Panc1 (cell line): Measurements from ENCODE around the gene NIPA2.
A peak's percentile ranks its signal among the peaks of the same experiment; 100 is the strongest.

Experiments used
- SIN3A ChIP-seq: IDR thresholded peaks from 2 replicates; pipeline ENCODE4 v1.6.1; 2012; ENCODE audit warnings: low read depth, mild to moderate bottlenecking, low read length, moderate library complexity, borderline replicate concordance; ENCODE audit not compliant: insufficient read depth
- TF ChIP-seq, protein P1 (sequence below): fragments of 450-650 bp; IDR thresholded peaks from 2 replicates; pipeline ENCODE4 v1.5.1; 2017; ENCODE audit warnings: mild to moderate bottlenecking
- TF ChIP-seq, protein P2 (sequence below), 2 experiments: IDR thresholded peaks; 2 replicates each; pipeline ENCODE4 v1.6.1; 2011 to 2012; ENCODE audit warnings: low read depth in 2 of 2, control low read depth in 1 of 2, low read length in 1 of 2, mild to moderate bottlenecking in 1 of 2, moderate library complexity in 1 of 2; ENCODE audit not compliant: insufficient read depth in 1 of 2

- TF ChIP-seq, protein P1, sequence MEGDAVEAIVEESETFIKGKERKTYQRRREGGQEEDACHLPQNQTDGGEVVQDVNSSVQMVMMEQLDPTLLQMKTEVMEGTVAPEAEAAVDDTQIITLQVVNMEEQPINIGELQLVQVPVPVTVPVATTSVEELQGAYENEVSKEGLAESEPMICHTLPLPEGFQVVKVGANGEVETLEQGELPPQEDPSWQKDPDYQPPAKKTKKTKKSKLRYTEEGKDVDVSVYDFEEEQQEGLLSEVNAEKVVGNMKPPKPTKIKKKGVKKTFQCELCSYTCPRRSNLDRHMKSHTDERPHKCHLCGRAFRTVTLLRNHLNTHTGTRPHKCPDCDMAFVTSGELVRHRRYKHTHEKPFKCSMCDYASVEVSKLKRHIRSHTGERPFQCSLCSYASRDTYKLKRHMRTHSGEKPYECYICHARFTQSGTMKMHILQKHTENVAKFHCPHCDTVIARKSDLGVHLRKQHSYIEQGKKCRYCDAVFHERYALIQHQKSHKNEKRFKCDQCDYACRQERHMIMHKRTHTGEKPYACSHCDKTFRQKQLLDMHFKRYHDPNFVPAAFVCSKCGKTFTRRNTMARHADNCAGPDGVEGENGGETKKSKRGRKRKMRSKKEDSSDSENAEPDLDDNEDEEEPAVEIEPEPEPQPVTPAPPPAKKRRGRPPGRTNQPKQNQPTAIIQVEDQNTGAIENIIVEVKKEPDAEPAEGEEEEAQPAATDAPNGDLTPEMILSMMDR, result no peak
- TF ChIP-seq, protein P2, sequence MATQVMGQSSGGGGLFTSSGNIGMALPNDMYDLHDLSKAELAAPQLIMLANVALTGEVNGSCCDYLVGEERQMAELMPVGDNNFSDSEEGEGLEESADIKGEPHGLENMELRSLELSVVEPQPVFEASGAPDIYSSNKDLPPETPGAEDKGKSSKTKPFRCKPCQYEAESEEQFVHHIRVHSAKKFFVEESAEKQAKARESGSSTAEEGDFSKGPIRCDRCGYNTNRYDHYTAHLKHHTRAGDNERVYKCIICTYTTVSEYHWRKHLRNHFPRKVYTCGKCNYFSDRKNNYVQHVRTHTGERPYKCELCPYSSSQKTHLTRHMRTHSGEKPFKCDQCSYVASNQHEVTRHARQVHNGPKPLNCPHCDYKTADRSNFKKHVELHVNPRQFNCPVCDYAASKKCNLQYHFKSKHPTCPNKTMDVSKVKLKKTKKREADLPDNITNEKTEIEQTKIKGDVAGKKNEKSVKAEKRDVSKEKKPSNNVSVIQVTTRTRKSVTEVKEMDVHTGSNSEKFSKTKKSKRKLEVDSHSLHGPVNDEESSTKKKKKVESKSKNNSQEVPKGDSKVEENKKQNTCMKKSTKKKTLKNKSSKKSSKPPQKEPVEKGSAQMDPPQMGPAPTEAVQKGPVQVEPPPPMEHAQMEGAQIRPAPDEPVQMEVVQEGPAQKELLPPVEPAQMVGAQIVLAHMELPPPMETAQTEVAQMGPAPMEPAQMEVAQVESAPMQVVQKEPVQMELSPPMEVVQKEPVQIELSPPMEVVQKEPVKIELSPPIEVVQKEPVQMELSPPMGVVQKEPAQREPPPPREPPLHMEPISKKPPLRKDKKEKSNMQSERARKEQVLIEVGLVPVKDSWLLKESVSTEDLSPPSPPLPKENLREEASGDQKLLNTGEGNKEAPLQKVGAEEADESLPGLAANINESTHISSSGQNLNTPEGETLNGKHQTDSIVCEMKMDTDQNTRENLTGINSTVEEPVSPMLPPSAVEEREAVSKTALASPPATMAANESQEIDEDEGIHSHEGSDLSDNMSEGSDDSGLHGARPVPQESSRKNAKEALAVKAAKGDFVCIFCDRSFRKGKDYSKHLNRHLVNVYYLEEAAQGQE (IDR thresholded peaks at IDR 0.05; ENCODE audit: insufficient read depth in 1 of 2, low read depth in 2 of 2, low read length in 1 of 2), result no peak
- TF ChIP-seq SIN3A, result 0 out of 2 replicates have a peak, but pooled peaks have one; percentile 5
Observed at GRCh38 chr15:22839046-22839695, 705 bp downstream of the NIPA2 start.
